GM19372 (cell line): ENCODE results near the gene NETO1.
A peak's percentile ranks its signal among the peaks of the same experiment; 100 is the strongest.

Source experiments
- ATAC-seq: cut with Tn5 transposase; IDR thresholded peaks from one replicate; pipeline ENCODE4 v1.9.1; 2021; ENCODE audit warnings: mild to moderate bottlenecking, low read depth, moderate library complexity; ENCODE audit not compliant: unreplicated experiment

The NETO1 gene

GRCh38 chr18:72846736-72847533, 20.9 kb downstream of the NETO1 start:
- no peak for ATAC-seq

- no peak for ATAC-seq
Observed at GRCh38 chr18:72843743-72844142, 24.0 kb downstream of the NETO1 start.

GRCh38 chr18:72840109-72840508, 27.7 kb downstream of the NETO1 start:
- no peak for ATAC-seq

GRCh38 chr18:72834731-72835130, 33.1 kb downstream of the NETO1 start:
- ATAC-seq, result no peak

GRCh38 chr18:72833471-72833870, 34.3 kb downstream of the NETO1 start:
- no peak for ATAC-seq

- ATAC-seq, result no peak
Observed at GRCh38 chr18:72830109-72830508, 37.7 kb downstream of the NETO1 start.

- no peak for ATAC-seq
Observed at GRCh38 chr18:72828601-72829000, 39.2 kb downstream of the NETO1 start.

- ATAC-seq, result no peak
Observed at GRCh38 chr18:72826736-72827135, 41.1 kb downstream of the NETO1 start.

GRCh38 chr18:72823345-72823744, 44.4 kb downstream of the NETO1 start:
- ATAC-seq, result no peak

- no peak for ATAC-seq
Observed at GRCh38 chr18:72822202-72822601, 45.6 kb downstream of the NETO1 start.

GRCh38 chr18:72820571-72820970, 47.2 kb downstream of the NETO1 start:
- ATAC-seq, result no peak

GRCh38 chr18:72819050-72819449, 48.7 kb downstream of the NETO1 start:
- no peak for ATAC-seq

GRCh38 chr18:72811047-72811446, 56.7 kb downstream of the NETO1 start:
- ATAC-seq, result peak; percentile 72

GRCh38 chr18:72808680-72809079, 59.1 kb downstream of the NETO1 start:
- no peak for ATAC-seq

GRCh38 chr18:72799106-72799505, 68.7 kb downstream of the NETO1 start:
- no peak for ATAC-seq

- ATAC-seq, result no peak
Observed at GRCh38 chr18:72783530-72783929, 84.3 kb downstream of the NETO1 start.

GRCh38 chr18:72774914-72775313, 92.9 kb downstream of the NETO1 start:
- ATAC-seq, result no peak

- ATAC-seq, result no peak
Observed at GRCh38 chr18:72772916-72773315, 94.9 kb downstream of the NETO1 start.

- ATAC-seq, result no peak
Observed at GRCh38 chr18:72768681-72769229, 99.0 kb downstream of the NETO1 start.

GRCh38 chr18:72762515-72763122, 105.2 kb downstream of the NETO1 start:
- ATAC-seq, result peak; percentile 80

- no peak for ATAC-seq
Observed at GRCh38 chr18:72752220-72752619, 115.6 kb downstream of the NETO1 start.

GRCh38 chr18:72742002-72742401, 125.8 kb downstream of the NETO1 start:
- no peak for ATAC-seq
